GM18502 (cell line): ENCODE results near the gene IL32.

Source experiments
- ATAC-seq: cut with Tn5 transposase; IDR thresholded peaks from one replicate; pipeline ENCODE4 v1.9.1; 2021; ENCODE audit warnings: mild to moderate bottlenecking; ENCODE audit not compliant: unreplicated experiment, poor library complexity

The IL32 gene

DNA sequence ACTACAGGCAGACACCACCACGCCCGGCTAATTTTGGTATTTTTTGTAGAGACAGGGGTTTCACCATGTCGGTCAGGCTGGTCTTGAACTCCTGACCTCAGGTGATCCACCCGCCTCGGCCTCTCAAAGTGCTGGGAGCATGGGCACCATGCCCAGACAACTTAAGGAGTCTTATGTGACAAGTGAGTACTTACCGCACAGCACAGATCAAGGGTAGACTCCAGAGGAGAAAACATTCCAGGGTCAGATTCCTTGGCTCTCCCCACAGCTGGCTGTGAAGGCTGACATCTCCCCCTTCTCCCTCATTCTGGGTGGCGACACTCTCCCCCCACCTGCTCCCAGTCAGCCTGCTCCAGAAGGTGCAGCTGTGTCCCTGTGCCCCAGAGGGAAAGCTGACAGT, 23.0 kb downstream of the IL32 start:
- no peak for ATAC-seq

DNA sequence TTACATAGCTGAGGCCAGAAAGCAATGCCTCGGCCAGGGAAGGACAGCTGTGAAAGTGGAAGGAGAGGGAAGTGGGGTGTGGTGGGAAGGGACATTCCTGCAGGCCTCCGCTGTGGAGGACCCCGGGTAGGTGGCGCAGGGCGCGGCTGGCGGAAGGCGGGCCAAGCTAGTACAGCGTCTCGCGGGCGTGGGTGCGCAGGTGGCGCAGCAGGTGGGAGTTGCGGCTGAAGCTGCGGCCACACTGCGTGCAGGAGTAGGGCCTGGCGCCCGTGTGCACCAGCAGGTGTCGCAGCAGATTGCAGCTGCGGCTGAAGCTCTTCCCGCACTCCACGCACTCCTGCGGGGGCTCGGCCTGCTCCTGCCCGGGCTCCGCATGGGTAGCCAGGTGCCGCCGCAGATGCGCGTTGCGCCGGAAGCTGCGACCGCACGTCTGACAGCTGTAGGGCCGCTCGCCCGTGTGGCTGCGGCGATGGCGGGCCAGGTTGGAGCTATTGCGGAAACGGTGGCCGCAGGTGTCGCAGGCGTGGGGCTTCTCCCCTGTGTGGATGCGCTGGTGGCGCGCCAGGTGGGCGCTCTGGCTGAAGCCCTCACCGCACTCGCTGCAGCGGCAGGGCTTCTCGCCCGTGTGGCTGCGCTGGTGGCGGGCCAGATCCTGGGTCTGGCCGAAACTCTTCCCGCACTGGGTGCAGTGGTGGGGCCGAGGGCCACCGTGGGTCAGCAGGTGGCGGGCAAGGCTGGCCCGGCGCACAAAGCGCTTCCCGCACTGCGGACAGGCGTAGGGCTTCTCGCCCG, 23.7 kb downstream of the IL32 start:
- ATAC-seq: no peak

DNA sequence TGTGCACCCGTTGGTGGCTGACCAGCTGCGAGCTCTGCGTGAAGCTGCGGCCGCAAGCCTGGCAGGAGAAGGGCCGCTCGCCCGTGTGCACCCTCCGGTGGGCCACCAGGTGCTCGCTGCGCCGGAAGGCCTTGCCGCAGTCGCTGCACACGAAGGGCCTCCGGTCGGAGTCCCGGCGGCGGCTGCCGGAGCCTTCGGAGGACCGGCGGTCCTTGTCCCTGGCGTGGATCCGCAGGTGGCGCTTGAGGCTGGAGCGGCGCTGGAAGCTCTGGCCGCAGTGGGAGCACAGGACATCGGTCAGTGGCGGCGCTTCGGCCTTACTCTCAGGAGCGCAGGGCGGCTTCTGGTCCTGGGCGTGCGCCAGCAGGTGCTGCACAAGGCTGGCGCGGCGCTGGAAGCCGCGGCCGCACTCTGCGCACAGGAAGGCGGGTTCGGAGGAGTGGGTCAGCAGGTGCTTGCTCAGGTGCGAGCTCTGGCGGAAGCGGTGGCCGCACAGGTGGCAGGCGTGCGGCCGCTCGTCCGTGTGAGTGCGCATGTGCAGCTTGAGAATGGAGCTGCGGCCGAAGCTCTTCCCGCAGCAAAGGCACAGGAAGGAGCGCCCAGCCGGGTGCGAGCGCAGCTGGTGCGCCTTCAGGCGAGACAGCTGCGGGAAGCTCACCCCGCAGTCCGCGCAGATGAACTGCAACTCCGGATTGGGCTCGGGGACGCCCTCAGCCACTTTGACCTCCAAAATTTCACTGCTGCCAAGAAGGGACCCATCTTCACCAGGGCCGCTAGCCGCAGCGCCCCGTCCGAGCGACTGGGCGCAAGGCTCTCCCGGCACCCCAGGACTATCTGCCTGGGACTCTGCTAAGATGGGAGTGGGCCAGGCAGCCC, 24.5 kb downstream of the IL32 start:
- ATAC-seq: no peak

DNA sequence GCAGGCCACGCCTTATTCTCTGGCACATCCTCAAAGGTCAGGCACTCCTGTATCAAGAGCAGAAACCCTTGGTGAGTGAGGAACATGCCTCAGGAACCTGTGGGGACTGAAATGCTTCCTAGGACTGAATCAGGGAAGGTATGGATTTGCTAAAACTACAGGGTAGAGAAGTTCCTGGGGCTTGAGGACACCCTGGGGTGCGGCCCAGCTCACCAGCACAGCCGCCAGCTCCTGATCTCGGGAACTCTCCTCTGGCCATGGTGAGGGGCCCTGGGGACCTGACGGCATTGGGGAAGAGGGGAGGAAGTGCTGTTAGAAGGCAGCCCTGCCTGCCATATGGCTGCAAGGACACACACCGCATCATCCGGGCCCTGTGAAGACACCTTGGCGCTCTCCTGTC, 26.1 kb downstream of the IL32 start:
- no peak for ATAC-seq

DNA sequence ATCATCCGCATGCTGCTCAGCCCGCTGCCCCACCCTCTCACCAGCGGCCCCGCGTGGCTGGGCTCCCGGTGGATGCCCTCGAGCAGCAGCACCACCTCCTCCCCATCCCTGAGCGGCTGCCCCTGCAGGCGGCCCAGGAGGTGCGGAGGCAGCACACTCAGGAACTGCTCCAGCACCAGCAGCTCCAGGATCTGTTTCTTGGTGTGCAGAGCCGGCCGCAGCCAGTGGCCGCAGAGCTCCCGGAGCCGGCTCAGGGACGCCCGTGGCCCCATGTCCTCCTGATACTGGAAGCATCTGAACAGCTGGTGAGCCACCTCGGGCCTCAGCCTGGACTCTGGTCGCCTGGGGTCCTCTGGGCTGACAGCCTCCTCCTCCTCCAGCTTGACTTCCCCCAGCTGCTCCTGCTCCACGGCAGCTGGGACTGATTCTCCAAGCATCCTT, 27.1 kb downstream of the IL32 start:
- no peak for ATAC-seq

DNA sequence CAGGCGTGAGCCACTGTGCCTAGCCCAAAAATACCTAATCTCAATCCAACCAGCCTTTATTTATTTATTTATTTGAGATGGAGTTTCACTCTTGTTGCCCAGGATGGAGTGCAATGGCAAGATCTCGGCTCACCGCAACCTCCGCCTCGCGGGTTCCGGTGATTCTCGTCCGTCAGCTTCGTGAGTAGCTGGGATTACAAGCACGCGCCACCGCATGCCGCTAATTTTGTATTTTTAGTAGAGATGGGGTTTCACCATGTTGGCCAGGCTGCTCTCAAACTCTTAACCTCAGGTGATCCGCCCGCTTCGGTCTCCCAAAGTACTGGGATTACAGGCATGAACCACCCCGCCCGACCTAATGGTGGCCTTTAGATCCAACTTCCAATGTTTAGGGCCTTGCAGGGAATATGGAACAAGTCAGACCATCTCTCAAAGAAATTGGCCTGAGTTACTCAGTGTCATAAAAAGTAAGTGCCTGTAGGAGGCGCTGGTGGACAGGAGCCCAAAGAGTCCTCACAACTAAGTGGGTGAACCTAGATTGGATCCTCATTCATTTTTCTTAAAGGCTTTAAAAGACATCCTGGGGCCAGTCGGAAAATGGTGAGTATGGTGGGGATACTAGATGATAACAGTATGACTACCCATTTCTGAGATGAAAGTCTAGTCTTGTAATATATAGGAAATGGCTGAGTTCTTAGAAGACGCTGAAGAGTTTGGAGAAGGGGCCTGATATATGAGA, 29.0 kb downstream of the IL32 start:
- ATAC-seq: no peak

DNA sequence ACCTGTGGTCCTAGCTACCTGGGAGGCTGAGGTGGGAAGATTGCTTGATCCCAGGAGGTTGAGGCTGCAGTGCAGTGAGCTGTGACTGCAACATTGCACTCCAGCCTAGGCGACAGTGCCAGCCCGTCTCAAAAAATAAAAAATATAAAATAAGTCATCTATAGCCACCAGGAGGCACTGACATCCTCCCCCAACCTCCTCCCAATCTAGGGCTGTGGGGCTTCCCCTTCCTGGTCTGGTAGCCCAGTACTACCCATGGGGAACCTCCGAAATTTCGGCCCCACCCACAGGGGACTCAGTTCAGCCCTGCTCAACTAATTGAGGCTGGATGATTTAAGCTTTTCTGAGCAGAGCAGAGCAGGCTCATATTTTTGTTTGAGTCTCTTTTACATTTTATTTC, 30.4 kb downstream of the IL32 start:
- peak; percentile 65 for ATAC-seq

DNA sequence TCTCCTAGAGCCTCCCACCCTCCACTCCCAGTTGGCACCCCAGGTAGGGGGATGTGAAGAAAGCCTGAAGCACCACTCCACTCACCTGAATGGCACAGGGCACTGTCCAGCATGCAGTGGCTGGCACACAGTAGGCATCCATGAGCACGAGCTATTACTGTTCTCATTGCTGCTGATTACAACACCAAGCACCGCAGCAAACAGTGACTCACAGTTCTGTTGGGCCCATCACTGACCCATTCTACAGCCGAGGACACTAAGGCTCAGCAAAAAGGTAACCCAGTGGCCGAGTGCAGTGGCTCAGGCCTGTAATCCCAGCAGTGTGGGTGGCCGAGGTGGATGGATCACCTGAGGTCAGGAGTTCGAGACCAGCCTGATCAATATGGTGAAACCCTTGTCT, 30.9 kb downstream of the IL32 start:
- ATAC-seq: no peak

DNA sequence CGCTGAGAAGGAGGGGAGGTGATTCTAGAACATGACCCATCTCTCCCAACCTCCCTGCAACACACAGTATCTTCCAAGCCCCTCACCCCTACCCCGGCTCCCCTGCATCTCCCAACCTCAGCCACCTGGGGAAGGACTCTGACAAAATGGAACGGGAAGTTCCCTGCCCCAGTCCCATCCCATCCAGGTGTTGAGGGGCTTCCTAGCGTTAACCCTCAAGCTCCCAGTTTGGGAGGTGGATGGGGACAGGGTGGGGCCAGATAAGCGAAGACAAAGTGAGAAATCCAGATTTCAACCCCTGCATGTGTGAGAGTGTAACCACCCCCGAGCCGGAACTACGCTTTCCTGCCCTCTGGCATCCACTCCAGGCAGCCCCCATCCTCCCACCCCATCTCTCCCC, 31.8 kb downstream of the IL32 start:
- ATAC-seq: no peak

DNA sequence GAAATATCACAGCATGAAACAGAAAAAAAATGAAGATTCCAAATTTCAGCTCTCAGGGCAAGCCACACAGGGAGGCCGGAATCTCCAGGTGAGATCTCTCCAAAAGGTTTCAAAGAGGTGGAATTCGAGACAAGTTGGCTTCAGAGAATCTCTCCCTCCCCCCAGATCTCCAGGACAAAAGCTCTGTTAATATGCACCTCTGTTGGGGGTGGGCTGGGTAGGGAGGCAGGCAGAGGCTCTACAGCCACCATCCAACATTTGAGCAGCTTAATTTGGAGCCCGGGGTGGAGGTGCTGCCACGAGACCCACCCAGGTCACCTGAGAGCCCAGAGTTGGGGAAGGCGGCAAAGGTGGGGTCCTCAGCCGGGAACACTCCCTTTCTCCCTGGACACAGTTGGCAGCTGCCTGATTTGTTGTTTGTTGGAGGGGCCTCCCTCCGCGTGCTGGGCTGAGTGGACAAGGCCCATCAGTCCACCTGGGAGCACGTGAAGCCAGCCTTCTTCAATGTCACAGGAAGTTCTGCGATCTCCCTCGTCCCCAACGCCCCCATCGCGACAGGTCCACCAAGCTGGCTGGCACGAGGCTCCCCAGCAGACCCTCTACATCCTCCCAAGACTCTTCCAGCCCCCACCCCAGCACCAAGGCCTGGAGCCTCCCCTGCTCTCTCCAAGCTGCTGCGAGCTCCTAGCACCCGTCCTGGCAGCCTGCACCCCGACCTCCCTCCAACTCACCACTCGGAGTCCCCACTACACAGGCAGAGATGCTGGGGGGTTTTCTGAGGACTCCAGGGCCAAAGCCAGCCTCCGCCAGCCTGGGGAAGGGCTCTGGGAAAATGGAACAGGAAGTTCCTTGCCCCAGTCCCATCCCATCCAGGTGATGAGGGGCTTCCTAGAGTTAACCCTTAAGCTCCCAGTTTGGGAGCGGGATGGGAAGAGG, 33.3 kb downstream of the IL32 start, which contains the start of gene ZSCAN10:
Gene ZSCAN10, minus strand, starts transcription at position 836 of the 936 bp plus-strand sequence. CDS start 6,357 bp downstream, outside the sequence.
- no peak for ATAC-seq

DNA sequence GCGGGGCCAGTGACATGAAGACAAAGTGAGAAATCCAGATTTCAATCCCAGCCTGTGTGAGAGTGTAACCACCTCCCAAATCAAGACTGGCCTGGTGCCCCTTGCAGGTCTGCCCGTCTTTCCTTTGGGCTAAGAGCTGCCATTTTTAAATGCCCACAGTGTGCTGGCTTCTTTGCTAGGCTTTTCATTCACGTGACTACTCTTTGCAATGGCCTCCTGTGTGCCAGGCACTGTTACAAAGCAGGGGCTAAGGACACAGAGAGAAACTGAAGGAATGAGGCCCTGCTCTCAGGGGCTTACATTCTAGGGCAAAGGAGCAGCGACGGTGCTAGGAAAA, 33.9 kb downstream of the IL32 start:
- no peak for ATAC-seq

DNA sequence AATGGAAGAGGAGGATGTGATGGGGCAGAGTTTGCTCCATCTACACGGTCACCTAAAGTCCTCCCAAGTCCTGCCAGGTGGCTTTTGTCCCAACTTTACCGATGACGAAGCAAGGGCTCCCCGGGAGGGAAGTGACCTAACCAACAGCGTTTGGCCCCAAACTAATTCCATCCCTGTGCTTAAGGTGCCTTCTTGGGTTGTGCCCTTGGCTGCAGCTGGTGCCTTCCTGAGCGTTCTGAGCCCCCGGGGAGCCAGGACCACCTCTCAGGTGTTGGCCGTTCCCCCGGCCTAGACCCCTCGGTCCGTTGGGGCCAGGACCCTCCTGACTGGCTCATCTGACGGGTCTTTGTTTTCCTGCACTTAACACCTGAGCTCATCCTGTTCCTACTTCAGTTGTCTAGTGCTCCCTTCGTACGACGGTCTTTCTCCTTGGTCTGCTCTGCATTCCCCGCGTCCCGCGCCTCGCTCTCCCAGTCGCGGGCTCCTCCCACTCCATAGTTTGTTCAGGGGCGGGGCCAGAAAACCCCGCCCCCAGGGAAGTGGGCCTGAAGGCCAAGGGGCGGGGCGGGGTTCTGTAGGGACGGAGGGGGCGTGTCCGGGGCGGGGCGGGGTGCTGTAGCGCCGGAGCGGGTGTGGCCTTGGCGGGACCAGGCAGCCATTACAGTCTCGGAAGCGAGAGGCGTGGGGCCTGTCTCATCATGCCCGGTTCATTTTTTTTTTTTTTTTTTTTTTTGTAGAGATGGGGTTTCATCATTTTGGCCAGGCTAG, 34.5 kb downstream of the IL32 start:
- ATAC-seq: peak; percentile 54

DNA sequence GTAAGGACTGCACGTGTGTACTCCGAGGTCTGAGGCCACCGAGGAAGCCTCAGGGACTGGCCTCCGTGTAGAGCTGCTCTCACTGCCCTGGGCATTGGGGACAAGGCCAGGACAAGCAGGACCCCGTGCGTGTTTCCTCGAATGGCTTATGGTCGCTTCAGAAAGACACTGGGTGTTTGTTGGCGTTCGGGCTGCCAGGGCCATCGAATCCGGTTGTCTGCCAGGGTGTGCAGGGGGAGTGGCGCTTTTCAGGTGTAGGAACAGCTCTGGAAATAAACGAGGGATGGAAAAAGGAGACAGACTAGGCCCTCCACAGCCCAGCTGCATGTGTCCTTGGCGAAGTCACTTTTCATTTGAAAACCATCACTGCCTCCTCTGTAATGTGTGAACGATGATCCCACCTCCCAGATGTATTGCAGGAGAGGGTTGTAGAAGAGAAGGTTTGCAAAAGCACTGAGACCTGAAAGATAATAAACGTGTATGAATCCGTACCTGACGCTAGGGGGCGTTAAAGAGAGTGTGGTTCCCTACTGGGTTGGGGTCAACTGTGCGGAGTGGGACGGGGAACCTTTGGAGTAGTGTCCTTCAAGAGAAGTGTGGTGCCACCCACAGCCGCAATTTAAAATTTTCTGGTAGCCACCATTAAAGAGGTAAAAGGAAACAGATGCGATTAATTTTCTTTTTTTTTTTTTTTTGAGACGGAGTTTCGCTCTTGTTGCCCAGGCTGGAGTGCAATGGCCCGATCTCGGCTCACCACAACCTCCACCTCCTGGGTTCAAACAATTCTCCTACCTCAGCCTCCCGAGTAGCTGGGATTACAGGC, 35.8 kb downstream of the IL32 start:
- no peak for ATAC-seq

DNA sequence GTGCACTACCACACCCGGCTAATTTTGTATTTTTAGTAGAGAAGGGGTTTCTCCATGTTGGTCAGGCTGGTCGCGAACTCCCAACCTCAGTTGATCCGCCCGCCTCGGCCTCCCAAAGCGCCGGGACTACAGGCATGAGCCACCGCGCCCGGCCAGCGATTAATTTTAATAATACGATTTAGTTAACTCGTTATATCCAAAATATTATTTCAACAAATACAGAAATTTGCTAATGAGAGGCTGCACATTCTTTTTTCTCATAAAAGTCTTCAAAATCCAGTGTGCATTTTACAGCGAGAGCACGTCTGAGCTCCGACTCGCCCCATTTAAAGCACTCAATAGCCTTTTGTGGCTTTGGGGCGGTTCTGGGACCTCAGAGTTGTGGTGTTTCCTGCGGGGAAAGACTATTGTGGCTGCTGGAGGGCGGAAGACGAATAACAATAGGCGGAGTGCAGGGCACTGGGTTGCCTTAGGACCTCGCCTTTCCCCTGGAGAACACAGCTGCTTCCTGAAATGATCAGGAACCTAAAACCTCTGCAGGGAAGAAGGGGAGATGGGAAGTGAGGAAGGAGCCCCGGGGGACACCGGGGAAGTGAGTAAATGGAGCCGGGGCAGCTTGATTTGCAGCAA, 36.5 kb downstream of the IL32 start:
- ATAC-seq: no peak

DNA sequence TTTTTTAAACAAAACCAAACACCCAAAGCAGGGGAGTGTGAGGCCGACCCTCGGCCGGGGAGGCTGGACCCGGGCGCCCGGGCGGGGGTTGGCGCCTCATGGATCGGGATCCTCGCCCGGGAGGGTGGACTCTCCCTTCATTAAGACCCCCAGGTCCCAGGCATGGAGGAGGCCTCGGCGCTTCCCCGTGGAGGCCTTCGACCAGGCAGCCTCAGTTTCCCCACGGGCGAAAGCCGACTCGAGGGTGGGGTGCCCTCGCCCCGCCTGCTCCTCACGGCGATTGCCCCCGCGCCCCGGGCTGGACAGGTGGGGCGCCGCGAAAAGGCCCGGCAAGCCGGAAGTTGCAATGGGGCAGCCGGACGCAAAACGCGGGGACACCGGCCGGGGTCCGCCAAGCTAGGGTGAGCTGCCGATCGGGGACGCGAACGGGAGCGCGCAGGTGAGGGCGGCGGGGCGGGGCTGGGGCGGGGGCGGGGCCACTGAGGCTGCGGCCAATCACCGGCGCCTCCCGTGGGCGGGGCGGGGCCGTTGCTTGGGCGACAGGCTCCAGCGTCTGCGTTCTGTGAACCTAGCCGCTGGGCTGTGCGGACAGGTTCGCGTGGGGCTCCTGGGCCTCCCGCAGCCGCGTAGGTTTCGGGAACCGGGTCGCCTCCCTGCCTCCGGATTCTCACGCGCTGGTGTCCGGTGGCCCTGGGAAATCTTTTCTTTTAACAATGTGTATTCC, 40.9 kb downstream of the IL32 start:
- ATAC-seq: peak; percentile 88

DNA sequence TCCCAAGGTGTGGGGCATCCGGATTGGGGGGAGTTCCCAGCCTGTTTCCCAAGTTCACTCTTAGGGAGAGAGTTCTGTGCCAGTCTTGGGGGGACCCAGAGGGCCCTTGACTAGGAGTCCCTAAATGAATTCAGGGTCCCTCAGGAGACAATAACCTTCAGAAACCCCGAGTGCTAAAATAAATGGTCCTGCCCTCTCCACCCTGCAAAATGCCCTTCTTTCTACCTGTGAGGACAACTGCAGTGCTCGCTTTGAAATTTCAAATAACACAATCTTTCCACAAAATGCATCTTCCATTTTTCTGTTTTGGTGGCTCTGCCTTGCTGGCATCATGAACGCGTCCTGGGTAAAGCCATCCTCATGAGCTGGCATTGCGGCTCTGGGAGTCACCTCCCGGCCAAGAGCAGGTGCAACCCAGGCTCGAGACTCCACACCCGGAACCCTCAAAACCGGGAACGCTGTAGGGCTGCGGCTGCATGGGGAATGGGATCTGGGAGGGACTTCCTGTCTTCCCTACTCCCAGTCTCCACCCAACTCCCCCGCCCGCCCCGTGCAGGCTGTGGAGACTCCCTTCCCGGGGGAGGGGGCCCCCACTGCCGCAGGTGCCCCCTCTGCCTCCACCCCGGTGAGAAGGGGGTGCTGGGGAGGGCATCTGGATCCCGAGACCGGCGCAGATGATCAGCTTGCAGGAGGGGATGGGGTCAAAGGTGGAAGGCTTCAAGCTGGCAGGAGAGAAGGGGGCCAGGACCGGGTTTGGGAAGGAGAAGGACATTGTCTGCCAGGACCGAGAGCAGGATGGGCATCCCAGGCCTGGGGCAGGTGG, 46.8 kb downstream of the IL32 start, which contains the start of gene ZNF205:
Gene ZNF205, plus strand, starts transcription at position 529 of the 823 bp plus-strand sequence. CDS start 845 bp downstream, outside the sequence.
- no peak for ATAC-seq
